Measurements from ENCODE around the gene NELL2.

DNA sequence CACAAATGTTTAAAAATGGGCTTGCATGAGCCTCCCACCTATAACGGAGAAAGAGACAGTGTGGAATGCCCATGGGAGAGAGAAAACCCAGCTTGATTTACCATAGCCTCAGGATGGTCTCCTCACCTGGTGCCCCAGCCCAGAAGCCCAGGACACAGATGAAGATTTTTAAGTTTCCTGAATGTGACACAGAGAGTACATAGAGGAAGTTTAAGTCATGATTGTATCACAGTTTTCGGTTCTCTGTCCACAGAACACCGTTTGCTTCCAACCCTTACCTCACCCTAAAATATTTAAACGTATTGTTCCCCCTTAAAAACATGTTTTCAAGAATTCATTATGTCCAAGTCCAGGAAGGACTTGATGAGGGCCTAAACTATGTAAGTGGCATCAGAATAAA, 56.2 kb downstream of the NELL2 start:
- no peak for TF ChIP-seq CTCF (IDR thresholded peaks at IDR 0.05)
- no peak for TF ChIP-seq POLR2A (IDR thresholded peaks at IDR 0.05)
